GDM1 (cell line): ENCODE data around the gene KCND2.
A peak's percentile ranks its signal among the peaks of the same experiment; 100 is the strongest.
"Not testable (repeated sequence)": the region's sequence is repeated elsewhere in the genome, so short reads cannot be mapped to it uniquely, and the experiment has no call there.

ENCODE experiments used
- DNase-seq: peaks from one replicate; lab custom pipeline; 2025; lab: John Stamatoyannopoulos, UW

KCND2 gene

DNA sequence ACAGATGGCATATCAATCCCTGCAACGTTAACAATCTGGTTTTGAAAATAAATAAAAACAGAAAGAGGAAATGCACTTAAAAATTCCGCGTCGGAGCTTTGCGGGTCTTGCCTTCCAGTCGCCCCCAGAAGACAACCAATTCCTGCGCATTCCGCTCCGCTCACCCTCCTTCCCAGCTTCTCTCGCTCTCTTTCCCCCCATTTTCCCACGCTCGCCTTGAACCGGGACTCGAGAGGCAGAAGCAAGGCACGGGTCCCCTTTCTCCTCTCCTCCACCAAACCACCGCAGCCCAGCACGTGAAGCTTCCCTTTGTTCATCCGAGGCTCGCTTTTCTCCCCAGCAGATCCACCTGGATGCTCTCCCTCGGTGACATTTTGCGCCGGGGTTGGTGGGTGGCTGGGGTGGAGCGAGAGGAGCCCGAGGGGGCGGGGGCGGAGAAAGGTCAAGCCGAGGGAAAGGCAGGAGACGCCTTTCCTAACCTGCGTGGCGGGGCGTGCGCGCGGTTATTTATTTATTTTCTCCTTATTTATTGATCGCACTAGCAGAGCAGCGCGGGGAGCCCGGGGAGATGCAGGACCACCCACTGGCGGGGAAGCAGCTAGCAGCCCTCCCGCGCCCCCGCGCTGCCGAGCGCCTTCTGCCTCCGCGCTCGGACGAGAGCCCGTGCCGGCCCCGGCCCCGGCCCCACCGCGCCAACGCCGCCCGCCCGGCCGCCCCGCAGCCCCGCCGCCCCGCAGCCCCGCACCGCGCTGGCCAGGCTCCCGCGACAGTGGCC lies at the start of gene KCND2:
Gene KCND2 (plus strand): TSS at position 475 of the 775 bp plus-strand sequence.
- DNase-seq, result no peak

DNA sequence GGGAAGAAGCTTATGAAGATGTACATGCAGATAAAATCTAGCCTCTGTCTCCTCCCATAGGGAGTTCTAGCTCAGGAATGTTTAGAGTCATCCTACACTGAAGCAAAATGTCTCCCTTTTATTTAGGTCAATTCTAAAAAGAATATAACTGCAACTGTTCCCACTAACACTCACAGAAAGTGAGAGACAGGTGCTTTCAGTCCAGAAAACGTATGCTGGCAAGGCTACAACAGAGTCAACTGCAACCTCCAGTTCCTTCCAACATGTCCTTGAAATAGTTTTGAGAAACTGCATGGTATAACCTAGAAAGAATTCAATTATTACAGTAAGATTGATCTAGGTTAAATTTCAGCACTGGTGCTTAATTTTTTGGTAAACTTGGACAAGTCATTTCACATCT lies 46.8 kb upstream of the KCND2 start:
- no peak for DNase-seq

DNA sequence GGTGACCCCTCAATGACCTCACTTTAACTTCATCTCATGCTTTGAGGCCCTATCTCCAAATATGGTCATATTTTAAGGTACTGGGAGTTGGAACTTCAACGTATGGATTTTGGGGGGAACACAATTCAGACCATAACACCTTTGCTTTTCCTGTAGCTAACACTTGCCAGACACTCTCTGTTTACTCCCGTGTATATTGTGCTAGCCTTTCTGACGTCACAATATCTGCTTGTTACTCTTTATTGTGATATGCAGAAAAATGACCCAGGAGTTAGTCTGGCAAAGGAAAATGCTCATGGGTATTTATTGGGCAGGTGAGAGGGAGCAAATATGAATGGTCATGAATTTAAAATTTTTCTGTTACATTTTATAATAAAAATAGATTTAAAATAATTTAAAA lies 45.7 kb upstream of the KCND2 start:
- no peak for DNase-seq

DNA sequence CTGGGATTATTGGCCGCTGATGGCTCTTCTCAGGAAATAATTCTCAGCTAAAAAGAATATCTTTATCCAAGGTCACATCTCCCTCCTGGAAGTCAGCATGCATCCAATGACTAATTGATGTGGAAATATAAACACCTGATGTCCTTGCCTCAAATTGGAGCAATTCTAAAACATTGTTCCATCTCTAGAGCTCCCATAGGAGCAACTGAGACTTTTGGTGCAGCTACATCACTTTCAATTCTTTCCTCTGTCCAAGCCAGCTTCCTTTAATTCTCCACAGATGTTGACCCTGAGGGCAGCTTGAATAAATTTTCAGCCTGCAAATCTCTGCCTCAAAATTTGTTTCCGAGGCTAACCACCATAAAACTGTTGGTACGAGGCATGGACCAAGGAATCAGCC lies 43.9 kb upstream of the KCND2 start:
- DNase-seq, result no peak

DNA sequence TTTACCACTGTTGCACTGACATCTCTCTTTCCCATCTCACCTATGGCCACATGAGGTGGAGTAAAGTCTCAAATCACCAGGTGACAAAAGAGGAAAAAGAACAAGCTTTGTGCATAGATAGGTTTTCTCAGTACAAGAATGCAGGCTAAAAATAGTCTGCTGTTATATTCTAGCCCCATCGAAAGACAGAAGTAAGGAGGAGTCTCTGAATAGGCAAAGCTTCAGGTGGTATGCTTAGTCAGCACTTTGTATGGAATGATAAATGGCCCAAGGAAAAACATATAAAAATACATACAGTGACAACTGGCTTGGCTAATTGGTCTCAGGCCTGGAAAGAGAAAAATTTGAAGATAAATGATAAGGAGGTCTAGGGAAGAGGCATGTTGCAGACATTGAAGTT lies 39.6 kb upstream of the KCND2 start:
- no peak for DNase-seq

DNA sequence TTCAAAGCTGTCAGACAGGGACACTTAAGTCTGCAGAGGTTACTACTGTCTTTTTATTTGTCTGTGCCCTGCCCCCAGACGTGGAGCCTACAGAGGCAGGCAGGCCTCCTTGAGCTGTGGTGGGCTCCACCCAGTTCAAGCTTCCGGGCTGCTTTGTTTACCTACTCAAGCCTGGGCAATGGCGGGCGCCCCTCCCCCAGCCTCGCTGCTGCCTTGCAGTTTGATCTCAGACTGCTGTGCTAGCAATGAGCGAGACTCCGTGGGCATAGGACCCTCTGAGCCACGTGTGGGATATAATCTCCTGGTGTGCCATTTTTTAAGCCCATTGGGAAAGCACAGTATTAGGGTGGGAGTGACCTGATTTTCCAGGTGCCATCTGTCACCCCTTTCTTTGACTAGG lies 32.6 kb upstream of the KCND2 start:
- DNase-seq, result not testable (repeated sequence)

DNA sequence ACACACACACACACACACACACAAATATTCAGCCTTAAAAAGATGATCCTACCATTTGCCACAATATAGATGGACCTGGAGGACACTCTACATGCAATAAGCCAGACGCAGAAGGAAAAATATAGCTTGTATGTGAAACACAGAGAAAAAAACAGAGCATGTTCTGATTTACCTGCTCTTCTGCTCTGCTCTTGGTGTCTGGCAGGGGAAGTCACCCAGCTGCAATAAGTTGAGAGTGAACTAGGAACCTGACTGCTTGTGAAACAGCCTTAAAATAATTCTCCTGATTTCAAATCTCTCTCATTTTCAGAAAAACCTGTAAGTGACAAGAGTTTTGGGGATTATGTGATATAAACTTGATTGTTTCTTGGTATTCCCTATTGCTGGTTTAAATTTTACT lies 31.0 kb upstream of the KCND2 start:
- no peak for DNase-seq

DNA sequence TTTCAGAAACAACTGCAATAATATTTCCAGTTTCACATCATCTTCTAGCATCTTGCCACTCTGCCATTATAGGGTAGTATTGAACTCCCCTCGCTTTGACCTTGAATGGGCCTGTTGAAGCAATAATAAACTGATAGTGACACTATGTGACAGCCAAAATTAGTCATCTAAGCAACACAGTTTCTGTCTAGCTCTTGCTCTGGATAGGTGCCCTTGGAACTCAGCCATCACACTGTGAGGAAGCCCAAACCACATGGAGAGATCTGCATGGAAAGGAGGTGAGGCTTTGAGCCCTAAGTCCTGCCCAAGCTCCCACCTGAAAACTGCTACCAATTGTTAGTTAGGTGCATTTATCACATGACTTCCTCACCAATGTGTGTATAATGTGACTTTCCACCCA lies 18.1 kb upstream of the KCND2 start:
- no peak for DNase-seq

DNA sequence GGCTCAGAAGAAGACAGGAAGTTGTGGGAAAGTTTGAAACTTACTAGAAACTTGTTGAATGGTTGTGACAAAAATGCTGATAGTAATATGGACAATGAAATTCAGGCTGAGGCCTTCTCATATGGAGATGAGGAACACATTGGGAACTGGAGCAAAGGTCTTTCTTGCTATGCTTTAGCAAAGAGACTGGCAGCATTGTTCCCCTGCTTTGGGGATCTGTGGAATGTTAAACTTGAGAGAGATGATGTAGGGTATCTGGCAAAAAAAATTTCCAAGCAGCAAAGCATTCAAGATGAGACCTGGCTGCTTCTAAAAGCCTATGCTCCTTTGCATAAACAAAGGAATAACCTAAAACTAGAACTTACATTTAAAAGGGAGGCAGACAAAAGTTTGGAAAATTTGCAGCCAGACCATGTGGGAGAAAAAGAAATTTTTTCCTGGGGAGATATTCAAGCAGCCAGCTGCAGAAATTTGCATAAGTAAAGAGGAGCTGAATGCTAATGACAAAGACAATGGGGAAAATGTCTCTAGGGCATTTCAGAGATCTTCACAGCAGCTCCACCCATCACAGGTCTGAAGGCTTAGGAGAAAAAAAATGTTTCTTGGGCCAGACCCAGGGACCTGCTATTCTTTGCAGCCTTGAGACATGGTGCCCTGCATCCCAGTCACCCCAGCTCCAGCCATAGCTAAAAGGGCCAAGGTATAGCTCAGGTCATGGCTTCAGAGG lies 16.5 kb upstream of the KCND2 start:
- DNase-seq, result no peak

DNA sequence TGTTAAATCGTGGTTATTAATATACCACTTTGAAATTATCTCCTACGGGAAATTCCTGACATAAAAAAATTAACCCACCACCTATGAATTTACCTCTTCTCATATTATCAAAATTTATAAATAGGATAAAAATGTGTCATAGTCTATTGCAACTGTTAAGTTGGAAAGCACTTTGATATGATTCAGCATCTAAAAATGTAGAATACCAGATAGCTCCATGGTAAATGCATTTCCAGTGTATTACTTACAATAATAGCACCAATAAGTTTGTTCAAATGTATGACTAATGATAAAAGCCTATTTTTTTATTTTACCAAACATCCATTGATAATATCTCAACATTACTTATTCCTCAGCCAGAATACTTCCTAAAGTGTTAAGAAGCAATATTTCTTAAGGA lies 13.6 kb upstream of the KCND2 start:
- no peak for DNase-seq

DNA sequence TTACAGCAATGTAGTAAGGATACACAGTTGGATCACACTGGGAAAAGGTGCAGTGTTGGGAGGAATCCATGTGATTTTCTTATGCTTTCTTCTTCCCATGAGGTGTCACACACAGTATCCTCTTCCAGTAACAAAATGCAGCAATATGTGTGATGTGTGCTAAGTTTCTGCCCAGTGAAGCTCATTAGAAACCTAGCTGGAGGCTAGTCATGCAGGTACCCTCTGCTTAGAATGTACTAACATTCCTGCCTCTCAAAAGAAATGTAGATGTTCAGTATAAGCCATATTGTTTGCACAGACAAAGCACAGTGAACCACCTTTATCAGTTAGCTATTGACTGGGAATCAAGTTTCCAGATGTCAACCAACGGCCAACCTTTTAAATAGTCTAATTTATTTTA lies 12.9 kb upstream of the KCND2 start:
- DNase-seq, result no peak

DNA sequence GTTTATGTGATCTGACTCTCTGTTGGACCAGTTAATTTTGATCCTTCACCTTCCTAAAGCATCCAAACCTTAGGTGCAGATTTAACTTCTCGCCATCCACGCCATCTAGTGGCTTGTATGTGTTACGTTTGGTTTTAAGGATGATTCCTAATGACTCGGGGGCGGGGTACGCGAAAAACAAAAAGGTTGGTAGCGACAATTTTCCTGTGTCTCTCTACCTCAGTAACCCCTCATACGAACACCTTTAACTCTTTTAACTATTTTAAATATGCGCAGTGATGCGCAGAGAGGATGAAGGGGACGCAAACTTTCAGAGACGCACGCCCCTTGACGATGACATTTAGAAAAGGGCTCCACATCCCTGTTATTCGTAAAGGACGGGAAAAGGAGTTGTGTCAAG lies 714 bp upstream of the KCND2 start:
- peak; percentile 22 for DNase-seq

DNA sequence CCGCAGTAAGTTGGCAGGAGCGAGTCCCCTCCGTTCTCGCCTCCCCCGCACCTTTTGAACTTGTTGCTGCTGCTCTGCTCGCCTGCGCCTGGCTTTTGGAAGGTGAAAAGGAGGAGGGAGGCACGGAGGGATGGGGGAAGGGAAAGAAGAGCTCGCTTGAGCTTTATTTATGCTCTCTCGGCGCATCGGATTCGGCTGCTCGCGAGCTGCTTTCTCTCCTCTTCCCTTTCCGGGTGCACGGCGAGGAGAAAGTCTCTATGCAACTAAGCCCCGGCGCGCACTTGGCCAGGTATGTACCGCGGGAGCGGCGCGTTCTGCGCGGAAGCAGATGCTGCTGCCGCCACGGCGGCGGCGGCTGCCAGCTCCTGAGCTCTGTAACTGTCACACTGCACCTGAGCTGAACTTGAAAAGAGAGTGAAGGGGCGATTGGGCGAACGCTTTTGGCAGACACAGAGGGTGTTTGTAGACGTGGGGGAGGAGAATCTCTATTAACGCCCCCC lies 551 bp downstream of the KCND2 start:
- no peak for DNase-seq

DNA sequence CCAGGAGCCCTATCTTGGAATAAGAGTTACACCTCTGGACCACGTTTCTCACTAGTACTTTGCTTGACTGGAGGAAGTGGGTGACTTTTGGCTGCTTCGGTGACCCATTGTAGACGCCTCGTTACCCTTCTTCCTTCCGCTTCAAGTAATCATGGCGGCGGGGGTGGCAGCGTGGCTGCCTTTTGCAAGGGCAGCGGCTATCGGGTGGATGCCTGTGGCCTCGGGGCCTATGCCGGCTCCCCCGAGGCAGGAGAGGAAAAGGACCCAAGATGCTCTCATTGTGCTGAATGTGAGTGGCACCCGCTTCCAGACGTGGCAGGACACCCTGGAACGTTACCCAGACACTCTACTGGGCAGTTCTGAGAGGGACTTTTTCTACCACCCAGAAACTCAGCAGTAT lies 1.5 kb downstream of the KCND2 start:
- DNase-seq, result no peak

DNA sequence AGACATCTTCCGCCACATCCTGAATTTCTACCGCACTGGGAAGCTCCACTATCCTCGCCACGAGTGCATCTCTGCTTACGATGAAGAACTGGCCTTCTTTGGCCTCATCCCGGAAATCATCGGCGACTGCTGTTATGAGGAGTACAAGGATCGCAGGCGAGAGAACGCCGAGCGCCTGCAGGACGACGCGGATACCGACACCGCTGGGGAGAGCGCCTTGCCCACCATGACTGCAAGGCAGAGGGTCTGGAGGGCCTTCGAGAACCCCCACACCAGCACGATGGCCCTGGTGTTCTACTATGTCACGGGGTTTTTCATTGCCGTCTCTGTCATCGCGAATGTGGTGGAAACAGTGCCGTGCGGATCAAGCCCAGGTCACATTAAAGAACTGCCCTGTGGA lies 1.9 kb downstream of the KCND2 start:
- DNase-seq, result no peak

DNA sequence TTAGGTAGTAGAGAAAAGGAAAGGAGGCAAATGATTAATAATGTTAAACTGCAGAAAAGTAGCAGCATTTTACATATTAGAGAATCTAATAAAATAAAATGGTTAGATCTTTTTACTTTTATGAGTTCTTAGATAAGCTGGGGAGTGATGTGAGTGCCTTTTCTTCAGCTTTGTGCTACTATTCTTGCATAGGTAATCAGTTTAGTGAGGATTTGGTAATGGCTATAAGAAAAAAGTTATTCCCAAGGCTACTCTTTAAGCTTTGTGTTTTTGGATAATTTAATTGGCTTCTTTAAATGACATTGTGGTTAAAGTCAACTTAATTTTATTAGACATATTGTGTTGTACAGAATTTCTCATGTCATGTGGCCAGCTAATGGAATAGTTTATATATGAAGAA lies 3.7 kb downstream of the KCND2 start:
- DNase-seq, result no peak

DNA sequence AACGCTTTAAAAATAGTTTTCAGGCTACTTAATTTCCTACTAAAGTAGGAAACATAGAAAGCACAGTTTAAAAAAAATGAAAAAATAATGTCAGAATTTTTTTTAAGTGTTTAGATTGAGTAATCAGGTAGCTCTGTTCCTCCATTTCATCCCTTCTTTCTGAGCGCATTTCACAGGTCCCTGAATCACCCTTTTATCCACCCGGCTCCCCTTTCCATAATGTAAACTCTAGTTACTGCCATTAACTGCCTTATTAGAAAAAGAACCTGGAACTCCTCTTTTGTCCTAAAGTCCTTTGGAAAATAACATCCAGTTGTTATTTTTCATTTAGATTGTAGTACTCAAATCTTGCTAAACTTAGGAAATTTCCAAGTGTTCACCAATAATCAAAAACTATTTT lies 5.8 kb downstream of the KCND2 start:
- no peak for DNase-seq

DNA sequence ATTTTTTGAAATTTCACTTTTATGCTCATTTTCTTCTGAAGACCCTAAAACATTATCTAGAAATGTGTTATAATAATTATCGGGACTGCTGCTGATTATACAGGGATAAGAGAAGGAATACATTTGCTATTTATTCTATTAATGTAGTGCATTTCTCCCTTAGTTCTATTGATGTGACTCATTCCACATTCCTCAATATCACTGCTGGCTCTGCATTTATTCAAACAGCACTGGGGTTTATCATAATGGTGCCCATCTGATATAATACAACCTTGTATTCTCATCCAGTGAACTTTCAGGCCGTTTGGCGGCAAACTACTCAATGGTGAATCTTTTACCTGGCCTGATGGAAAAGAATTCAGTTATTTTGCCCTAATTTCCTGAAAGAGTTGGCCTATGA lies 7.8 kb downstream of the KCND2 start:
- no peak for DNase-seq

DNA sequence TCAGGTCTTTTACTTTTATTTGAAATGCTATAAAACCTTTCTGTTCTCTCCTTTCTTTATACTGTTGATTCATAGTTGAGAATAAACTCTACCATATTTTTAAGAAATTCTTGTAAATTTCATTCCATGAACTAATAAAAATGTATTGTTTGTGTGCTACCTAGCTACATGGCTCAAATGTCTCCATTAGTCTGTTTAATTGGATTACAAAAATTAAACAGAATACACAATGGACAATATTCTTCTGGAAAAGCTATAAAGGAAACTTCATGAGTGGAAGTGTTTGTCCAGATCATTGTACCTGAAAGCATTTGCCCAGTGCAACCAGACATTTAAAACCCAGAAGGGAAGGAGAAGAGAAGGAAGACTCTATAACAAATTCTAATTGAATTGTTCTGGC lies 20.1 kb downstream of the KCND2 start:
- DNase-seq, result no peak

DNA sequence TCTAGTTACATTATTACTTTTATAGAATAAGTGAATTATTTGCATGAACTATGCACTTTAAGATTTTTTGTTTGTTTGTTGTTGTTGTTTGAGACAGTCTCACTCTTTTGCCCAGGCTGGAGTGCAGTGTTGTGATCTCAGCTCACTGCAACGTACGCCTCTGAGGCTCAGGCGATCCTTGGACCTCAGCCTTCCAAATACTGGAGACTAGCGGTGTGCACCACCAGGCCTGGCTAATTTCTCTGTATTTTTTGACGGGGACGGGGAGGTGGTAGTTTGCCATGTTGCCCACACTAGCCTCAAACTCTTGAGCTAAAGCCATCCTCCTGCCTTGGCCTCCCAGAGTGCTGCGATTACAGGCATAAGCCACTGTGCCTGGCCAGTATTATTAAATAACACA lies 29.2 kb downstream of the KCND2 start:
- no peak for DNase-seq

DNA sequence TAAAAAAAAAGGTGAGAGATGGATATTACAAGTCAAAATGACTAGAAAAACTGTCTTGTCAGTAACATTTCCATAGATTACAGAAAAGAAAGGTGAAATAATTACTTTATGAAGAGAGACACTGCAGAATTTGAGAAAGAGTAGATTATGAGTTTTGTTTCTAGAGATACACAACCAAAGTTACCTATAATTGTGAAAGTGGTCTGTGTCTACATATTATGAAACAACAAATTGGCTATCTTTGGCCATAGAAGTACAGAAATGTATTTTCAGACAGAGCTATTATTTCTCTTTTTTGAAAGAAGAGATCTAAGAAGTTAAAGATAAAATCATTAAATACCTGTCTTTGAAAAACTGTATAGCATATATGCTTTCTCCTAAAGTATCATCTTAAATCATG lies 30.1 kb downstream of the KCND2 start:
- DNase-seq, result no peak

DNA sequence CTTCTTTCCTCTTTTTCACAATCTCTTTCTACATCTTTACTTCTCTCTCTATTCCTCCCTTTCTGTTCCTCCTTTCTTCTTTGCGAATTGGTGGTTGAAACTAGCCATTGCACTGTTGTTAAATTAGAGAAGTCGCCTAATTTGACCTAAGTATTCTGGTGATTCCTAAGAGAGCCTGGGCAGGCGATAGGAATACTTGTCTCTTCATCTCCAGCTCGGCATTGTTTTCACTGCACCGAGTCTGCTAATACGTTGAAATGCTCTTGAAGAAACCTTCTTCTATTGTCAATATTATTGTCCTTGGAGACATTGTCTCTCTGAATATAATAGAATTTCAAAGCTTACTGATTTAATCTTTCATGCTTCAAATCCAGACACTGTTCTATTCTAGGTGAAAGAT lies 31.7 kb downstream of the KCND2 start:
- DNase-seq, result no peak

DNA sequence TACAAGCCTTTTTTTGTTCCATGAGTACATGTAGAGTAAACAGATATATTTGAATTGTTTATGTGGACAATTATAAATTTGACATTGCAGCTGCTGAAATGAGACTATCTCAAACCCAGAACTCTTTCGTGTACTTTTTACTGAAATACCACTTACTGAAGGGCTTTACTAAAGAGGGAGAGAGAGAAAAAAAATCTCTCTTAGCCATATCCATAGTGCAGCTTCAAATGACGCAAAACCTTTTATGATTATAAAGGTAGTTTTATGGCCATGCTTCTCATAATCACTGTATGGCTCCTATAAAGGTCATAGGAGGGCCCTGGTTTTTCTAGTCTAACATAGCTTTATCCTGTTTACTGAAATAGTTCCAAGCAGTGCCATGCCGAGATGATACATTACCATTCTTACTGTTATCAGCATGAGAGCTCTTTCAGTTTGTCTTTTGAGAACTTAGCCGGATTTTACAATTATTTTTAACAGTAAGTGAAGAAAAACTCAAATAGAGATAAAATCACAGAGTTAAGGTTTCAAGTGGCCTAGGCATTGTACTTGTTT lies 35.1 kb downstream of the KCND2 start:
- no peak for DNase-seq
